ENCODE measurements around the gene CEPT1. TPM values are rescaled to one million over a fixed set of nuclear protein-coding genes. Genes with fewer than 3 reads are reported as not detected.
A peak's percentile ranks its signal among the peaks of the same experiment; 100 is the strongest.

The CEPT1 gene
- total and polyA plus RNA-seq, 10 of the 15 experiments (the other 5 are each of a cell fraction or from before 2014, with no cell fraction given), result 29.4 to 77.9 (median 54.8) TPM

GRCh38 chr1:111142356-111142975 lies 2.4 kb downstream of the CEPT1 start:
- H3K27me3 ChIP-seq (replicated peaks in 1 of 2; ENCODE audit: control insufficient read depth in 2 of 2, insufficient read depth in 2 of 2, low read length in 1 of 2), result no peaks in the 10 kb centered on the region
- peak; percentile 37 for ATAC-seq
- no peaks in the 10 kb centered on the region for H4K20me1 ChIP-seq (ENCODE audit: control insufficient read depth, insufficient read depth)
- peak overlapping the region; percentile 93 for H3K9ac ChIP-seq (ENCODE audit: control insufficient read depth, insufficient read depth, low read length)
- no TSS peak for BruUV-seq (replicated peaks)
- ChIA-PET SMC1A (ENCODE audit: uncharacterized antibody, unreplicated experiment) (interaction anchor here (0.7 to 13.3 kb wide), 18 partner anchors 9 to 269 kb away, joined by 3 to 164 read pairs (median 7); no protein-coding TSS in a partner anchor), CTCF (interaction anchor here (0.6 to 7.4 kb wide), 12 partner anchors 9 to 192 kb away, joined by 3 to 36 read pairs (median 4); partner anchors contain the start of gene DENND2D), RAD21 (ENCODE audit: unreplicated experiment) (interaction anchor here (0.6 to 7.9 kb wide), 15 partner anchors 8 to 112 kb away, joined by 3 to 109 read pairs (median 4); no protein-coding TSS in a partner anchor), POLR2A (interaction anchor here (0.7 to 9.1 kb wide), 11 partner anchors 9 to 77 kb away, joined by 3 to 62 read pairs (median 11); partner anchors contain the start of gene DENND2D)
- 16% methylated on average over 5 of the region's 5 CpGs for WGBS (ENCODE audit: insufficient coverage, insufficient replicate concordance, low lambda C conversion rate, missing lambda C conversion rate)
- H3K4me2 ChIP-seq (ENCODE audit: control insufficient read depth, insufficient read depth), result peak overlapping the region; percentile 91
- peaks cover 97% of the 10 kb centered on the region for H3K79me2 ChIP-seq (ENCODE audit: control insufficient read depth, insufficient read depth, low read length)
- TF ChIP-seq POLR2AphosphoS2 (IDR thresholded peaks at IDR 0.05; ENCODE audit: low read depth, low read length) (no peak), SIX5 (IDR thresholded peaks at IDR 0.05; ENCODE audit: low read depth, low read length, severe bottlenecking) (no peak), GABPA (IDR thresholded peaks at IDR 0.05; ENCODE audit: low read depth) (no peak), STAT3 (IDR thresholded peaks at IDR 0.05; ENCODE audit: low read depth, low read length) (no peak), MLLT1 (IDR thresholded peaks at IDR 0.05) (no peak), ATF3 (IDR thresholded peaks at IDR 0.05; ENCODE audit: borderline replicate concordance, extremely low read depth, low read depth, low read length) (no peak), RCOR1 (conservative IDR thresholded peaks at IDR 0.05; ENCODE audit: low read depth, low read length) (no peak), POLR2AphosphoS5 (IDR thresholded peaks at IDR 0.05; ENCODE audit: low read length) (no peak), BACH1 (IDR thresholded peaks at IDR 0.05; ENCODE audit: borderline replicate concordance) (no peak), NFIC (IDR thresholded peaks at IDR 0.05; ENCODE audit: low read depth, low read length) (no peak)
- H3K36me3 ChIP-seq (ENCODE audit: control insufficient read depth in 2 of 2, insufficient read depth in 2 of 2, low read length in 1 of 2), result no peaks in the 10 kb centered on the region; a peak in 1 of 4 replicates
- in situ Hi-C loops (cut with MboI), result no loop called here
- FAIRE-seq, result peak; percentile 59
- no peak overlapping the region for H2AFZ ChIP-seq (ENCODE audit: control insufficient read depth, low read depth, low read length)
- peaks cover 11% of the 10 kb centered on the region for H3K4me1 ChIP-seq (ENCODE audit: control insufficient read depth, insufficient read depth, low read length)
- H3K4me3 ChIP-seq, result peak overlapping the region; percentile 95
- intact Hi-C loops (cut with micrococcal nuclease; ENCODE audit: unreplicated experiment), result loop anchor here (5.0 to 10.0 kb wide), 3 partner anchors 110 to 612 kb away; partner anchors contain the start of genes CD53 and DDX20
- no peaks in the 10 kb centered on the region for H3K9me3 ChIP-seq (replicated peaks; ENCODE audit: control insufficient read depth, insufficient read depth, low read length)
- peak overlapping the region; percentile 89 for H3K27ac ChIP-seq (ENCODE audit: control insufficient read depth, insufficient read depth)
- DNase-seq (ENCODE audit: low read depth, low spot score), result no peak

Measured in GM12878 (cell line).